Mesenchymal stem cell (in vitro differentiated cells and primary cell): Measurements from ENCODE around the gene PACC1.

Experiments
- DNase-seq: peaks from one replicate; pipeline ENCODE4 v3.0.0-alpha.2; 2013
- H2AFZ ChIP-seq: one replicate; pipeline ENCODE4 v1.6.1; 2013; ENCODE audit warnings: low read depth, mild to moderate bottlenecking, control low read depth, inconsistent platforms, low read length, moderate library complexity
- H2AK5ac ChIP-seq: 2 replicates; pipeline ENCODE4 v1.6.1; 2013; ENCODE audit warnings: low read length, moderate library complexity, mild to moderate bottlenecking, inconsistent platforms; ENCODE audit not compliant: severe bottlenecking
- H2BK120ac ChIP-seq: one replicate; pipeline ENCODE4 v1.6.1; 2013; ENCODE audit warnings: low read depth, mild to moderate bottlenecking, inconsistent platforms, low read length, moderate library complexity
- H2BK12ac ChIP-seq, 2 experiments: one replicate each; pipeline ENCODE4 v1.6.1; 2013; ENCODE audit warnings: inconsistent platforms in 2 of 2, low read length in 2 of 2, mild to moderate bottlenecking in 2 of 2, moderate library complexity in 2 of 2, control low read depth in 1 of 2
- H2BK15ac ChIP-seq: one replicate; pipeline ENCODE4 v1.6.1; 2013; ENCODE audit warnings: mild to moderate bottlenecking, low read depth, inconsistent platforms; ENCODE audit not compliant: poor library complexity, severe bottlenecking
- H2BK5ac ChIP-seq: 2 replicates; pipeline ENCODE4 v1.6.1; 2013; ENCODE audit warnings: low read depth, mild to moderate bottlenecking, low read length, control low read depth, inconsistent platforms; ENCODE audit not compliant: poor library complexity, severe bottlenecking
- H3K14ac ChIP-seq, 2 experiments: one replicate each; pipeline ENCODE4 v1.6.1; 2013; ENCODE audit warnings: inconsistent platforms in 2 of 2, low read length in 2 of 2, control low read depth in 1 of 2, mild to moderate bottlenecking in 1 of 2, moderate library complexity in 1 of 2
- H3K18ac ChIP-seq, 2 experiments: one replicate each; pipeline ENCODE4 v1.6.1; 2013; ENCODE audit warnings: inconsistent platforms in 2 of 2, low read length in 2 of 2, control low read depth in 1 of 2, low read depth in 1 of 2, mild to moderate bottlenecking in 1 of 2
- H3K23ac ChIP-seq, 2 experiments: one replicate each; pipeline ENCODE4 v1.6.1; 2013; ENCODE audit warnings: inconsistent platforms in 2 of 2, low read length in 2 of 2, mild to moderate bottlenecking in 2 of 2, moderate library complexity in 2 of 2, control low read depth in 1 of 2
- H3K27ac ChIP-seq: 2 replicates; pipeline ENCODE4 v1.5.1; 2013; ENCODE audit warnings: mild to moderate bottlenecking, moderate library complexity, low read length, control low read depth, inconsistent platforms; ENCODE audit not compliant: poor library complexity, severe bottlenecking
- H3K27me3 ChIP-seq, 2 experiments: 2 replicates each; pipeline versions ENCODE4 v1.6.1 to v1.7.0; 2013; ENCODE audit warnings: low read length in 2 of 2, mild to moderate bottlenecking in 2 of 2, moderate library complexity in 2 of 2, control low read depth in 1 of 2, inconsistent platforms in 1 of 2; ENCODE audit not compliant: control insufficient read depth in 1 of 2, insufficient read depth in 1 of 2
- H3K36me3 ChIP-seq, 2 experiments: 2 replicates each; pipeline versions ENCODE4 v1.6.1 to v1.7.0; 2013; ENCODE audit warnings: low read length in 2 of 2, control low read depth in 1 of 2, inconsistent platforms in 1 of 2, low read depth in 1 of 2, mild to moderate bottlenecking in 1 of 2; ENCODE audit not compliant: insufficient read depth in 2 of 2, control insufficient read depth in 1 of 2
- H3K4ac ChIP-seq, 2 experiments: one replicate each; pipeline ENCODE4 v1.6.1; 2013; ENCODE audit warnings: inconsistent platforms in 2 of 2, low read length in 2 of 2, mild to moderate bottlenecking in 2 of 2, moderate library complexity in 2 of 2, control low read depth in 1 of 2, low read depth in 1 of 2
- H3K4me1 ChIP-seq: 2 replicates; pipeline ENCODE4 v1.6.1; 2013; ENCODE audit warnings: low read depth, low read length, control low read depth; ENCODE audit not compliant: control insufficient read depth, insufficient read depth
- H3K4me2 ChIP-seq: 2 replicates; pipeline ENCODE4 v1.6.1; 2013; ENCODE audit warnings: low read length, mild to moderate bottlenecking, inconsistent platforms; ENCODE audit not compliant: poor library complexity, severe bottlenecking
- H3K4me3 ChIP-seq, 2 experiments: 2 replicates each; pipeline versions ENCODE4 v1.5.1 to v1.7.0; 2013; ENCODE audit warnings: low read length in 2 of 2, mild to moderate bottlenecking in 2 of 2, control low read depth in 1 of 2, low read depth in 1 of 2; ENCODE audit not compliant: insufficient read depth in 1 of 2
- H3K79me1 ChIP-seq: replicated peaks from 2 replicates; pipeline ENCODE4 v1.6.1; 2013; ENCODE audit warnings: mild to moderate bottlenecking, control low read depth, low read length, inconsistent platforms; ENCODE audit not compliant: poor library complexity, severe bottlenecking
- H3K9ac ChIP-seq: 2 replicates; pipeline ENCODE4 v1.7.0; 2013; ENCODE audit warnings: mild to moderate bottlenecking, low read length, moderate library complexity
- H3K9me3 ChIP-seq: 2 replicates; pipeline ENCODE4 v1.7.0; 2013; ENCODE audit warnings: mild to moderate bottlenecking, low read length; ENCODE audit not compliant: control insufficient read depth
- H4K8ac ChIP-seq: one replicate; pipeline ENCODE4 v1.6.1; 2013; ENCODE audit warnings: inconsistent platforms, mild to moderate bottlenecking, low read length, moderate library complexity
- H4K91ac ChIP-seq: one replicate; pipeline ENCODE4 v1.6.1; 2013; ENCODE audit warnings: mild to moderate bottlenecking, low read length, inconsistent platforms
- WGBS: methylation state at CpG from one replicate; pipeline ENCODE4 v1.1.7; 2013; ENCODE audit warnings: mixed read lengths; 5-methylcytosine and 5-hydroxymethylcytosine counted together

The PACC1 gene

GRCh38 chr1:212446333-212446732 is 31.6 kb upstream of the PACC1 start:
- no peak for DNase-seq
- over 99% methylated on average over 8 of the region's 8 CpGs for WGBS
- H2AFZ ChIP-seq, result no peak overlapping the region
- H2BK12ac ChIP-seq, result no peak overlapping the region
- H3K27ac ChIP-seq, result no peak overlapping the region
- H2AK5ac ChIP-seq, result no peak overlapping the region
- H2BK5ac ChIP-seq, result no peak overlapping the region
- H3K9me3 ChIP-seq, result no peaks in the 10 kb centered on the region
- H2BK120ac ChIP-seq, result no peak overlapping the region
- H3K4ac ChIP-seq, result no peak overlapping the region
- H2BK15ac ChIP-seq, result no peak overlapping the region
- no peaks in the 10 kb centered on the region for H3K27me3 ChIP-seq
- H3K36me3 ChIP-seq, result peaks cover 8 to 30% of the 10 kb centered on the region in 2 experiments
- no peak overlapping the region for H3K4me2 ChIP-seq
- peaks cover 9% of the 10 kb centered on the region for H3K79me1 ChIP-seq
- no peak overlapping the region for H3K4me3 ChIP-seq
- no peak overlapping the region for H4K8ac ChIP-seq
- no peak overlapping the region for H4K91ac ChIP-seq
- H3K14ac ChIP-seq, result no peak overlapping the region
- H3K9ac ChIP-seq, result no peak overlapping the region
- H3K18ac ChIP-seq, result no peak overlapping the region
- no peak overlapping the region for H3K23ac ChIP-seq
- peaks cover 2% of the 10 kb centered on the region for H3K4me1 ChIP-seq

- WGBS, result 99% methylated on average over 4 of the region's 5 CpGs
- H3K23ac ChIP-seq, result no peak overlapping the region
- no peak overlapping the region for H3K4me3 ChIP-seq
- H3K18ac ChIP-seq, result no peak overlapping the region
- H4K8ac ChIP-seq, result no peak overlapping the region
- no peak overlapping the region for H2BK5ac ChIP-seq
- no peak overlapping the region for H3K4me2 ChIP-seq
- H2BK120ac ChIP-seq, result no peak overlapping the region
- peaks cover 18% of the 10 kb centered on the region for H3K79me1 ChIP-seq
- no peak overlapping the region for H2AK5ac ChIP-seq
- H3K27me3 ChIP-seq, result no peaks in the 10 kb centered on the region
- H3K27ac ChIP-seq, result no peak overlapping the region
- no peaks in the 10 kb centered on the region for H3K4me1 ChIP-seq
- H2BK15ac ChIP-seq, result no peak overlapping the region
- no peak overlapping the region for H2AFZ ChIP-seq
- no peak overlapping the region for H3K4ac ChIP-seq
- H3K9ac ChIP-seq, result no peak overlapping the region
- no peak overlapping the region for H4K91ac ChIP-seq
- H3K9me3 ChIP-seq, result no peaks in the 10 kb centered on the region
- no peak overlapping the region for H2BK12ac ChIP-seq
- no peak for DNase-seq
- no peak overlapping the region for H3K14ac ChIP-seq
- peaks cover 8 to 30% of the 10 kb centered on the region in 2 experiments for H3K36me3 ChIP-seq
Measured at GRCh38 chr1:212442408-212442807, 27.7 kb upstream of the PACC1 start.

GRCh38 chr1:212440419-212440818 is 25.7 kb upstream of the PACC1 start:
- Histone ChIP-seq H3K36me3 (peaks cover 0 to 14% of the 10 kb centered on the region in 2 experiments), H2BK12ac (no peak overlapping the region), H2BK15ac (no peak overlapping the region), H3K9me3 (no peaks in the 10 kb centered on the region), H3K4me3 (no peak overlapping the region), H3K4me1 (no peaks in the 10 kb centered on the region), H2AFZ (no peak overlapping the region), H3K79me1 (peaks cover 21% of the 10 kb centered on the region), H3K27me3 (no peaks in the 10 kb centered on the region), H3K23ac (no peak overlapping the region), H2BK120ac (no peak overlapping the region), H4K8ac (no peak overlapping the region), H3K27ac (no peak overlapping the region), H4K91ac (no peak overlapping the region), H3K14ac (no peak overlapping the region), H3K9ac (no peak overlapping the region), H2AK5ac (no peak overlapping the region), H3K18ac (no peak overlapping the region), H3K4ac (no peak overlapping the region), H2BK5ac (no peak overlapping the region), H3K4me2 (no peak overlapping the region)
- DNase-seq, result no peak
- 74% methylated on average over 7 of the region's 9 CpGs for WGBS

GRCh38 chr1:212438831-212439237 is 24.1 kb upstream of the PACC1 start:
- Histone ChIP-seq H3K79me1 (peaks cover 30% of the 10 kb centered on the region), H2BK120ac (no peak overlapping the region), H4K91ac (no peak overlapping the region), H3K9me3 (no peaks in the 10 kb centered on the region), H3K9ac (no peak overlapping the region), H3K4me1 (peaks cover 4% of the 10 kb centered on the region), H4K8ac (no peak overlapping the region), H3K23ac (no peak overlapping the region), H3K18ac (no peak overlapping the region), H2AFZ (no peak overlapping the region), H3K4ac (no peak overlapping the region), H3K36me3 (no peaks in the 10 kb centered on the region), H2BK12ac (no peak overlapping the region), H2AK5ac (no peak overlapping the region), H2BK5ac (no peak overlapping the region), H3K27ac (no peak overlapping the region), H3K4me2 (no peak overlapping the region), H2BK15ac (no peak overlapping the region), H3K14ac (no peak overlapping the region), H3K27me3 (no peaks in the 10 kb centered on the region), H3K4me3 (no peak overlapping the region)
- DNase-seq, result no peak
- no CpG with 5 or more reads among the region's 2 CpGs for WGBS
